ENCODE measurements around the gene ATP11A. TPM values are rescaled to one million over a fixed set of nuclear protein-coding genes. Genes with fewer than 3 reads are reported as not detected.
"Not testable (repeated sequence)": the region's sequence is repeated elsewhere in the genome, so short reads cannot be mapped to it uniquely, and the experiment has no call there.

The ATP11A gene
- total RNA-seq, 1 donor from 2014 or later, result 23.7 TPM

DNA sequence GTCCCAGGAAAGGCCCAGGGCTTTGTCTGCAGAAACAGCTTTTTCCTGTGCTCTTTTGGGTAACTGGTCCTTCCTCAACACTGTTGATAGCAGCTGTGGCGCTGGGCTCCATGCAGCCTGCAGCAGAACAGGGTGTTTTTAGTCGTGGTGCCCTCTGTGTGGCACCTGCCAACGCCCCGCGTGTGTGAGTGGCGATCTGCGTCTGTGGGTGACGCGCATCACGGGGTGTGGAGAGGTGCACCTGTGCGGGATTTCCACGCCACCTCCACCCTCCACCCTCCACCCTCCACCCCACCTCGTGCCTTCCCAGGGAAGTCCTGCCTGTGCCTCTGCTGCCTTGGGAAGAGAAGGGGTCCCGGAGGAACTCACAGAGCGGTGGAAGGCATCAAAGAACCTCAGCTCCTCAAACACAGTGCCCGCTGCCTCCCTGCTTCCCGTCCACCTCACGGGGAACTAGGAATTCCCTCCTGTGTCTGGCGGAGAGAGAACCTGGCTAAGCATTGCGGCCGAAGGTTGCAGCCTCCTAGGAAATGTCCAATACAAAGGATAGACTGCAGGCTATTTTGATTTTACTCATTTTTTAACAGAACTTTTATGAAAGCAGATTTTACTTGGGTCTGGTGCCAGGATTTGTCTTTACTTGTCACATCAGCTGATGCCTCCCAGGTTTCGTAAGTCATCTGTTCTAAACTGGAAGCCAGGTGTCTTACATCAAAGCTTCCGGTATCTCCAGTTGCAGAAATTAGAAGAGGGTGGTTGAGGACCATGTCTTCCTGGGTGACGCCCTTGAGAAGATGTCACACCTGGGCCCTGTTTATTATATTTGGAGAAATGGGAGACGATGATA lies 84.0 kb downstream of the ATP11A start:
- DNase-seq (ENCODE audit: low read depth, low spot score), result no peak

DNA sequence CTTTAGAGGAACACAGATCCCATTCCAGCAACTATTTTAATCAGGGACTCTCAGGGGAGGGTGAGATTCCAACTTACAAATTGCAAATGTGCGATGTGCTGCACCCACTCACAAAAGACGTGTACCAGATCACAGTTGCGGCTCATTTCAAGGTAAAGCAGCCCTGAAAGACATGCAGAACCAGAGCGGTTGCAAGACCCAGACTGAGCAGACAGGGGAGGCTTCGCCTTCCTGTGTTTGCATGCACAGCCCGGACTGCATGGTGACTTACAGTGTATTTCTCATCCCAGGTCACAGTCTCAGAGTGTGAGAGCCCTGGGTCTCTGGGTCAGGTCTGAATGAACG lies 84.6 kb downstream of the ATP11A start:
- no peak for DNase-seq (ENCODE audit: low read depth, low spot score)

DNA sequence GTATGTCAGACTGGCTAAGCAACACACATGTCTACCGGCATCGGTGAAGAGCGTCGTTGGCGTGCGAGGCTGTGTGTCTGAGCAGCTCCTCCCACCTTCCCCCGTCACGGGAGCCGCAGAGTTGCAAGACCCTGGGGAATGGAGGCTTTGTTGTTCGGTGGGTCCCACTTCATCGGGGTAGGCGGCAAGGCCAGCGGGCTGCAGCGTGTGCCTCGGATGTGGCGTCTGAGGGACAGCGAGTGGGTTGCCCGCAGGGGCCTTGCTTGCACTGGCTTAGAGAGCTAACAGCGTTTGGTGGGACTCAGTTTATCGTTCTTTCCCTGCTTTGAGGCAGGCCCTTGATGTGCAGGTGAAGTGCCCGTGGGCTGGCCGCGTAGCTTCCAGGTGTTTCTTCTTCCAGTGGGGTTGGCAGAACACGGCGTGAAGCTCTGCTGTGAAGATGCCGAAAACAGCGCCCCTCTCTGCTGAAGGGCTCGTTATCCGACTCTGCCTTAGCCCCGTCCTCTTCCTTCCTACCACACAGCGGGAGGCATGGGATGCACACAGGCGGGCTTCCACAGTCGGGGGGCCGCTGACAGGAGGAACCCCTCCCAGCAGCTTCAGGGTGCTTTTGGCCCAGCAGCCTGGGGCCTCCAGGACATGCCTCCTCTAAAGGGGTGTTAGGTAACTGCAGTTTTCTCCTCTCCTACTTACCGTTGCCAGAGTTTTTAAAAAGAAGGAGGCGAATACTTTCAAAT lies 85.2 kb downstream of the ATP11A start:
- no peak for DNase-seq (ENCODE audit: low read depth, low spot score)

- no peak for DNase-seq (ENCODE audit: low read depth, low spot score)
Observed at GRCh38 chr13:112775791-112776279, 86.0 kb downstream of the ATP11A start.

DNA sequence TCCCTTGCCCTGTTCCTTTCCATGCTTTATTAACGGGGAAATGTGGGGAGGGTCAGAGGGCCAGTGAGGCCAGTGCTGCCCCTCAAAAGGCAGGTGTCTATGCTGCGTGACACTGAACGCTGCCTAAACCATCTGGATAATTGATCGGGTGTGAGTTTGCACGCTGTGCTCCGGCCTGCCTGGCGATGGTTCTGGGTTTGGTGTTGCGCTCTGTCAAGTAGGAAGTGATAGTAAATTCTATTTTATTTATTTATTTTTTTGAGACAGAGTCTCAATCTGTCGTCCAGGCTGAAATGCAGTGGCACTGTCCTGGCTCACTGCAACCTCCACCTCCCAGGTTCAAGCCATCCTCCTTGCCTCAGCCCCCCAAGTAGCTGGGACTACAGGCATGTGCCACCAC lies 86.5 kb downstream of the ATP11A start:
- DNase-seq (ENCODE audit: low read depth, low spot score), result no peak

DNA sequence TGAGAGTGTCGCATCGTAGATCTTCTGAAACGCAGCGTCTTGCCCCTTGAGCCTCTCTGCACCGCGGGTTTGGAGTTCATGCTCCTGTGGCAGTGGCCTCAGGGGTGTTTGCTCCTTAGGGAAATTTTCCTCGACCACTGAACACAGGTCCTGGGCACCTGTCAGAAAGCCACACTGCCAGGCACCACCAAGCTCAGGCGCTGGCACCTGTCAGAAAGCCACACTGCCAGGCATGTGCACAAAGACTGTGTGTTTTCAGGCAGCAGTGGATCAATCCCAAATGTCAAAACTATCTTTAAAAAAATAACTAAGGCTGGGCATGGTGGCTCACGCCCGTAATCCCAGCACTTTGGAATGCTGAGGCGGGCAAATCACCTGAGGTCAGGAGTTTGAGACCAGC lies 87.1 kb downstream of the ATP11A start:
- DNase-seq (ENCODE audit: low read depth, low spot score), result no peak

DNA sequence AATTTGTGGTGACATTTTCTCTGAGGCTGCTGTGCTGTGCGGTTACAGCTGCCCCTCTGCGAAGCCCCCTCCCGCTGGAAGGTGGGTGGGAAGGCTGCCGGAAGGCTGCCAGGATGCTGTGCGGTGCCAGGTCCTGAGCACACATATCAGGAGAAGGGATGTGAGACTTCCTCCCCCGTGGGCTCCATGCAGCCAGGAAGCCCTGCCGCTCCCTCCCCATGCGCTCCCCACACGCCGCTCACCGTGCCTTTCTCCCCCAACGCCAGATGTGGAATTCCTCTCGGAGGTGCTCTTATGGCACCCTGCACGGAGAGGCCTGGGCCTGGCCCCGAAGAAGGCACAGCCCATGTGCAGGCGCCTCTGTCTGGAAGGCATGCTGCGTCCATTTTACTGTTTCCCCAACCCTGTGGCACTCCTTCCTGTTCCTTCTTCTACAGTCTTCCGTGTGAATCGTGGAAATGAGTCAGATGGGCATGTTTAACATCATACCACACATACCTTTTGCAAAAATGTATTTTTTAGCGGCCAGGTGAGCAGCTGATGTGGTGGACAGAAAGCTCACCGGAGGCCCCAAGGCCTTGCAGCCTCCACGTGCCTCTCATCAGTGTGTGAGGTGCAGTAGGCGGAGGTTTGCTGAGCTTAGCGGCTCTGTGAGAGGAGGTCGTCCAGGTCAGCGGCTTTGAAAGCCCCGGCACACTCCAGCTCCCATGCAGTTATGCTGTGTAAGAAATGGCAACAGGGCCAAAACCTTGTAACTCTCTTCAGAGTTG lies 88.0 kb downstream of the ATP11A start:
- DNase-seq (ENCODE audit: low read depth, low spot score), result no peak

- DNase-seq (ENCODE audit: low read depth, low spot score), result no peak
Observed at GRCh38 chr13:112779856-112780604, 90.2 kb downstream of the ATP11A start.

GRCh38 chr13:112781287-112781686 lies 91.4 kb downstream of the ATP11A start:
- no peak for DNase-seq (ENCODE audit: low read depth, low spot score)

- DNase-seq (ENCODE audit: low read depth, low spot score), result no peak
Observed at GRCh38 chr13:112781881-112782361, 92.1 kb downstream of the ATP11A start.

DNA sequence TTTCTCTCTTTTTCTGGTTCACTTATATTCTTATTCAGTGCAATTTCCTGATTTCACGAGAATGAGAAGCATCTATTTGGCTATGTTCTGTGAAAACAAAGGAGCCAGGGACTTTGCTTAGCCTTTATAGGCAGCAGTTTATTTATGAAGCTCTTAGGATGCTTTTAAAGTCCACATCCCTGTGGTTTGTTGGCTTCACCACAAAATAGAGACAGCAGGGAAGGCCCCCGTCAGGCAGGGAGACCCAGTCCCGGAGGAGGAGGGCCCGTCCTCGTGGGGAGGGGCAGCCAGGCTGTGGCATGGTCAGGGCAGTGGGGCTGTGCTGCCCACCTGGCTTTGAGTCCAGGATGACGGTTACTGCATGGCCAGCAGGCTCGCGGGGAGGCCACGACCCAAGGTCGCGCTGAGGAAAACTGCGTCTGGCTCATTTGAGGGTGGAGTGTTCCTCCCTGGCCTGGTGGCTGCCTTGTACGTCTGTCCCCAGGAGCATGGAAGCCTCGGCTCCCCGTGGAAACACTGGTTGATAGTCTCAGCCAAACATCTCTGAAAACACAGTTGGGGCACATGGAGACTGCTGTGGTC lies 92.7 kb downstream of the ATP11A start:
- no peak for DNase-seq (ENCODE audit: low read depth, low spot score)

DNA sequence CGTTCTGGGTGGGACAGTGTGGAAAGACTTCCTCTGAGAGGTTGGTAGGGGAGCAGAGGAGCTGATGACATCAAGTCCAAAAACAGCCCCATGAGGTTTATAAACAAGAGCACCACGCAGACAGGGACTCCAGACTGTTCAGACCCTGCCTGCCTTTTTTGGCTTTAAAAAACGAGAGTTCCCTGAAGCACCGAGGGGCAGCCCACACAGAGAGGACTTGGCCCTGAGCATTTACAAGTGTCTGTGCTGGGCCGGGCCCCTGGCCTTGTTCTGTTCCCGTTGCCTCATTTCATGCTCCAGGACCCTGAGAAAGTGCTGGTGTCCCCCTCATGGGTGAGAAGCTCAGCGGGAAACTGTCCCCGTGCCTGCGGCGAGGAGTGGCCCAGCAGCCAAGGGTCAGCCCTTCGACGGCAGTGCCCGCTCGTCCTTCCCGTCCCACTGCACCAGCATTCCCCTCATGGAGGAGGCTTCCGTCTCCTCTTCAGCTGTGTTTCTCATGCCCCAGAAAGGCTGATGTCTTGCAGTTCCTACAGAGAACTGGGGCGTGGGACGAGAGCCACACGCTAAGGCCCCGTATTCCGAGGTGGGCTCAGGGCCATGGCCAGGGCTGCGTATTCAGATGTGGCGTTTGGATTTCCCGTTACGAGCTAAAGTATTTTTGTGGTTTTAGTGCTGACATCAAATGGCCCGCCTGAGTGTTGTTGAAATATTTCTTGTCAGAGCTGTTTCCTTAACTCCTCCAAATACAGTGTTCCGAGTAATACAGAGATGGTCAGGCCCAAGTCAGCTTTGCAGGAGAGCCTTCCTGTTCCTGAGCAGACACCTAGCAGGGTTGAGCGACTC lies 93.5 kb downstream of the ATP11A start:
- no peak for DNase-seq (ENCODE audit: low read depth, low spot score)

- DNase-seq (ENCODE audit: low read depth, low spot score), result no peak
Observed at GRCh38 chr13:112783978-112784371, 94.1 kb downstream of the ATP11A start.

- no peak for DNase-seq (ENCODE audit: low read depth, low spot score)
Observed at GRCh38 chr13:112784811-112785482, 95.1 kb downstream of the ATP11A start.

DNA sequence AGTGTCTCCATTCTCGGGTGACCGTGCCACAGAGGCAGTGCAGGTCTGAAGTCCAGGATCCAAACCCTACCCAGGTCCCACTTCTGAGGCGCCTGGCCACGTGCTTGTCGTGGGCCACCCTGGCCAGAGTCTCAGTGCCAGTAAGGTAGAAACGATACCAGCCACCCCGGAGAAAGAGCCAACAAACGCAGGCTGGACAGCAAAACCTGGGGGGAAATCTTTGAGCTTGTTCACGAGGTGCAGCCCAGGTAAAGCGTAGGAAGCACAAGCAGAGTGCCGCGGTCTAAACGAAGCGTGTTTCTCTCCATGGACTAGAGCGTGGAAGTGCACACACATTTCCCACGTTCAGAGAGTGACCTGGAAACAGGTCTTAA lies 95.6 kb downstream of the ATP11A start:
- no peak for DNase-seq (ENCODE audit: low read depth, low spot score)

- not testable (repeated sequence) for DNase-seq (ENCODE audit: low read depth, low spot score)
Observed at GRCh38 chr13:112786810-112787209, 97.0 kb downstream of the ATP11A start.

GRCh38 chr13:112790735-112791641 lies 101.2 kb downstream of the ATP11A start:
- DNase-seq (ENCODE audit: low read depth, low spot score), result no peak

Data from pulmonary artery endothelial cell (primary cell).